Ascending aorta (tissue), 2 donors: ENCODE data around the gene SAMD13. TPM values are rescaled to one million over a fixed set of nuclear protein-coding genes. Genes with fewer than 3 reads are reported as not detected.
"Not testable (repeated sequence)": the region's sequence is repeated elsewhere in the genome, so short reads cannot be mapped to it uniquely, and the experiment has no call there.

Experiments
- DNase-seq, 2 donors: peaks; one replicate each; pipeline ENCODE4 v3.0.0-alpha.2; 2019; ENCODE audit warnings: low spot score in 2 of 2
- H3K27ac ChIP-seq, 2 donors: fragments of 200-600 bp; sonication (generic); one replicate each; pipeline ENCODE4 v1.5.1; 2016 to 2017; ENCODE audit warnings: mild to moderate bottlenecking in 1 of 2
- H3K27me3 ChIP-seq: fragments of 200-600 bp; sonication (generic); one replicate; pipeline ENCODE4 v1.5.1; 2017
- H3K36me3 ChIP-seq, 2 donors: fragments of 200-600 bp; sonication (generic); one replicate each; pipeline ENCODE4 v1.5.1; 2016
- H3K4me1 ChIP-seq, 2 donors: fragments of 200-600 bp; sonication (generic); one replicate each; pipeline ENCODE4 v1.5.1; 2016 to 2017; ENCODE audit warnings: mild to moderate bottlenecking in 1 of 2
- H3K4me3 ChIP-seq, 2 donors: fragments of 200-600 bp; sonication (generic); one replicate each; pipeline ENCODE4 v1.5.1; 2016 to 2017; ENCODE audit warnings: mild to moderate bottlenecking in 1 of 2
- H3K9me3 ChIP-seq, 2 donors: fragments of 200-600 bp; sonication (generic); one replicate each; pipeline ENCODE4 v1.5.1; 2016
- CTCF ChIP-seq, 3 experiments: fragments of 200-600 bp in 2 of 3; fragments of 450-650 bp in 1 of 3; sonication (generic) in 2 of 3; IDR thresholded peaks; one replicate each; pipeline ENCODE4 v1.5.1; 2016 to 2019; ENCODE audit warnings: antibody characterized with exemption in 3 of 3, mild to moderate bottlenecking in 1 of 3, moderate library complexity in 1 of 3
- intact Hi-C: fragments of 100-400 bp; cut with DNase I; formaldehyde crosslinking; loops from one replicate; pipeline ENCODE4 v1.15.1; 2023
- total RNA-seq: library from RNA; depleted of rRNA; stranded (reverse); fragments of >200 nt; gene quantifications from one replicate; pipeline ENCODE4 v1.1.0, GENCODE V29; 2016

SAMD13 gene
- total RNA-seq, 1 donor from 2014 or later: not detected

- H3K4me1 ChIP-seq: no peaks in the 10 kb centered on the region
- H3K27ac ChIP-seq: no peak overlapping the region
- intact Hi-C loops: no loop called here
- H3K27me3 ChIP-seq: no peaks in the 10 kb centered on the region
- no peak for TF ChIP-seq CTCF (IDR thresholded peaks at IDR 0.05)
- H3K9me3 ChIP-seq: peaks cover under 1 to 17% of the 10 kb centered on the region in 2 donors
- no peak for DNase-seq
- no peak overlapping the region for H3K4me3 ChIP-seq
- H3K36me3 ChIP-seq: no peaks in the 10 kb centered on the region
Observed at GRCh38 chr1:84283381-84283780, 18.1 kb upstream of the SAMD13 start.

DNA sequence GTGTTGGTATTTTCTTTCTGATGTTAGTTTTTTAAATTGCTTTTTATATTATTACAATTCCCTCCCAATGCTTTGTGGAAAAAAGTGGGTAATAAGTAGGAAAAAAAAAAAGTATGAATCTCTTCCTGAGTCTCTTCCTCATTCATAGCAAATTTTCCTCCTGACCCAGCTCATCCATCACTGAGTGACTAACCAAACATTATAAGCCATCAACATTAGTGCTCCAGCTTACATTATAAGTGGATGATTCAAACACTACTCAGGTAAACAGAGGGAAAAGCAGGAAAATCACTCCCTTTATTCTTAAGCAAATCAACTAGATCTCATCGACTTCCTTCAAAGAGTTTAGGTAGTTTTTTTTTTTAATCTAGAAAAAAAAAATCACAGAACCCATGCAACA, 15.4 kb upstream of the SAMD13 start:
- intact Hi-C loops: no loop called here
- Histone ChIP-seq H3K27ac (no peak overlapping the region), H3K36me3 (no peaks in the 10 kb centered on the region), H3K27me3 (no peaks in the 10 kb centered on the region), H3K4me3 (no peak overlapping the region), H3K4me1 (peaks cover 3% of the 10 kb centered on the region in 2 donors), H3K9me3 (peaks cover 5 to 17% of the 10 kb centered on the region in 2 donors)
- no peak for DNase-seq
- TF ChIP-seq CTCF (IDR thresholded peaks at IDR 0.05): no peak

- intact Hi-C loops, H3K27me3 ChIP-seq, H3K36me3 ChIP-seq, H3K4me3 ChIP-seq, H3K4me1 ChIP-seq, H3K27ac ChIP-seq, DNase-seq: not testable (repeated sequence)
- H3K9me3 ChIP-seq: peaks cover 5 to 17% of the 10 kb centered on the region in 2 donors
Observed at GRCh38 chr1:84287389-84287788, 14.1 kb upstream of the SAMD13 start.

- peak in 1 of 2 donors; percentile 66 for DNase-seq
- TF ChIP-seq CTCF (IDR thresholded peaks at IDR 0.05): no peak
- intact Hi-C loops: no loop called here
- no peak overlapping the region for H3K4me3 ChIP-seq
- H3K27ac ChIP-seq: peak overlapping the region; percentile 49 to 52
- peaks cover 5 to 17% of the 10 kb centered on the region in 2 donors for H3K9me3 ChIP-seq
- H3K27me3 ChIP-seq: no peaks in the 10 kb centered on the region
- peaks cover 3% of the 10 kb centered on the region in 2 donors for H3K4me1 ChIP-seq
- no peaks in the 10 kb centered on the region for H3K36me3 ChIP-seq
Observed at GRCh38 chr1:84289169-84289785, 12.2 kb upstream of the SAMD13 start.

GRCh38 chr1:84291882-84292655, 9.4 kb upstream of the SAMD13 start:
- Histone ChIP-seq H3K27me3 (no peaks in the 10 kb centered on the region), H3K27ac (no peak overlapping the region), H3K4me3 (no peak overlapping the region), H3K36me3 (no peaks in the 10 kb centered on the region), H3K9me3 (peaks cover 5 to 21% of the 10 kb centered on the region in 2 donors), H3K4me1 (peaks cover 3% of the 10 kb centered on the region in 2 donors)
- no peak for TF ChIP-seq CTCF (IDR thresholded peaks at IDR 0.05)
- intact Hi-C loops: loop anchor here (10.0 kb wide), 4 partner anchors 123 to 357 kb away; partner anchors contain the start of gene TTLL7
- no peak for DNase-seq

- intact Hi-C loops: loop anchor here (10.0 kb wide), 4 partner anchors 121 to 359 kb away; partner anchors contain the start of gene TTLL7
- H3K27ac ChIP-seq: no peak overlapping the region
- H3K27me3 ChIP-seq: no peaks in the 10 kb centered on the region
Observed at GRCh38 chr1:84293766-84294165, 7.7 kb upstream of the SAMD13 start.

More at GRCh38 chr1:84293766-84294165, 7.7 kb upstream of the SAMD13 start:
- TF ChIP-seq CTCF (IDR thresholded peaks at IDR 0.05): no peak
- no peaks in the 10 kb centered on the region for H3K36me3 ChIP-seq
- H3K4me1 ChIP-seq: peaks cover 2 to 3% of the 10 kb centered on the region in 2 donors
- no peak overlapping the region for H3K4me3 ChIP-seq
- DNase-seq: no peak
- peaks cover under 1 to 9% of the 10 kb centered on the region in 2 donors for H3K9me3 ChIP-seq
